HG02588 (cell line): ENCODE data around the gene FAM184B.
"Not testable (repeated sequence)": the region's sequence is repeated elsewhere in the genome, so short reads cannot be mapped to it uniquely, and the experiment has no call there.

Experiments
- ATAC-seq: cut with Tn5 transposase; IDR thresholded peaks from one replicate; pipeline ENCODE4 v1.9.1; 2021; ENCODE audit warnings: mild to moderate bottlenecking, moderate library complexity; ENCODE audit not compliant: unreplicated experiment

Gene FAM184B

GRCh38 chr4:17721496-17722355, 59.7 kb downstream of the FAM184B start:
- ATAC-seq, result no peak

GRCh38 chr4:17719106-17719505, 62.3 kb downstream of the FAM184B start:
- no peak for ATAC-seq

- no peak for ATAC-seq
Observed at GRCh38 chr4:17718471-17718870, 63.0 kb downstream of the FAM184B start.

GRCh38 chr4:17717301-17717700, 64.1 kb downstream of the FAM184B start:
- no peak for ATAC-seq

GRCh38 chr4:17715511-17715910, 65.9 kb downstream of the FAM184B start:
- ATAC-seq, result no peak

- ATAC-seq, result no peak
Observed at GRCh38 chr4:17713779-17714178, 67.6 kb downstream of the FAM184B start.

- ATAC-seq, result no peak
Observed at GRCh38 chr4:17712166-17712565, 69.3 kb downstream of the FAM184B start.

- not testable (repeated sequence) for ATAC-seq
Observed at GRCh38 chr4:17711206-17711605, 70.2 kb downstream of the FAM184B start.

GRCh38 chr4:17709763-17710068, 71.7 kb downstream of the FAM184B start:
- no peak for ATAC-seq

- no peak for ATAC-seq
Observed at GRCh38 chr4:17708992-17709762, 72.2 kb downstream of the FAM184B start.

- no peak for ATAC-seq
Observed at GRCh38 chr4:17707671-17708070, 73.8 kb downstream of the FAM184B start.

GRCh38 chr4:17705107-17705506, 76.3 kb downstream of the FAM184B start:
- ATAC-seq, result no peak

GRCh38 chr4:17704020-17704650, 77.3 kb downstream of the FAM184B start:
- no peak for ATAC-seq

GRCh38 chr4:17702641-17703040, 78.8 kb downstream of the FAM184B start:
- ATAC-seq, result no peak

- no peak for ATAC-seq
Observed at GRCh38 chr4:17701882-17702281, 79.5 kb downstream of the FAM184B start.

- no peak for ATAC-seq
Observed at GRCh38 chr4:17701138-17701839, 80.1 kb downstream of the FAM184B start.

- ATAC-seq, result no peak
Observed at GRCh38 chr4:17699380-17699779, 82.0 kb downstream of the FAM184B start.

- ATAC-seq, result no peak
Observed at GRCh38 chr4:17698116-17698515, 83.3 kb downstream of the FAM184B start.

GRCh38 chr4:17695341-17695740, 86.1 kb downstream of the FAM184B start:
- no peak for ATAC-seq

- ATAC-seq, result no peak
Observed at GRCh38 chr4:17694552-17694951, 86.9 kb downstream of the FAM184B start.

- no peak for ATAC-seq
Observed at GRCh38 chr4:17690898-17691297, 90.5 kb downstream of the FAM184B start.
